ENCODE results near the gene RHOC.
"Not testable (repeated sequence)": the region's sequence is repeated elsewhere in the genome, so short reads cannot be mapped to it uniquely, and the experiment has no call there.

RHOC gene

GRCh38 chr1:112728306-112728971 is 21.5 kb upstream of the RHOC start:
- H3K4me1 ChIP-seq (ENCODE audit: control insufficient read depth, insufficient read depth, low read length); H3K4me3 ChIP-seq (ENCODE audit: insufficient read depth, low read depth, low read length); H3K9me3 ChIP-seq (ENCODE audit: control insufficient read depth, low read length); H3K27ac ChIP-seq (ENCODE audit: insufficient read depth, low read depth, low read length, poor library complexity, severe bottlenecking); H3K27me3 ChIP-seq (ENCODE audit: control insufficient read depth, insufficient read depth, low read length, poor library complexity, severe bottlenecking); H3K36me3 ChIP-seq (ENCODE audit: control insufficient read depth, insufficient read depth, low read length): not testable (repeated sequence)
- WGBS, 2 experiments = 93 to 95% methylated on average over 32 of the region's 33 CpGs

- Histone ChIP-seq H3K4me3 (ENCODE audit: insufficient read depth, low read depth, low read length) (no peak overlapping the region), H3K27ac (ENCODE audit: insufficient read depth, low read depth, low read length, poor library complexity, severe bottlenecking) (no peak overlapping the region), H3K27me3 (ENCODE audit: control insufficient read depth, insufficient read depth, low read length, poor library complexity, severe bottlenecking) (peaks cover 4% of the 10 kb centered on the region), H3K36me3 (ENCODE audit: control insufficient read depth, insufficient read depth, low read length) (no peaks in the 10 kb centered on the region), H3K9me3 (ENCODE audit: control insufficient read depth, low read length) (no peaks in the 10 kb centered on the region), H3K4me1 (ENCODE audit: control insufficient read depth, insufficient read depth, low read length) (peaks cover 8% of the 10 kb centered on the region)
- 45 to 54% methylated on average over 2 of the region's 2 CpGs for WGBS, 2 experiments
Measured at GRCh38 chr1:112727716-112728115, 20.8 kb upstream of the RHOC start.

- 87 to 94% methylated on average over 2 of the region's 4 CpGs for WGBS, 2 experiments
- not testable (repeated sequence) for H3K9me3 ChIP-seq (ENCODE audit: control insufficient read depth, low read length); H3K27ac ChIP-seq (ENCODE audit: insufficient read depth, low read depth, low read length, poor library complexity, severe bottlenecking); H3K36me3 ChIP-seq (ENCODE audit: control insufficient read depth, insufficient read depth, low read length); H3K4me3 ChIP-seq (ENCODE audit: insufficient read depth, low read depth, low read length)
- Histone ChIP-seq H3K4me1 (ENCODE audit: control insufficient read depth, insufficient read depth, low read length) (peaks cover 16% of the 10 kb centered on the region), H3K27me3 (ENCODE audit: control insufficient read depth, insufficient read depth, low read length, poor library complexity, severe bottlenecking) (peaks cover 21% of the 10 kb centered on the region)
Measured at GRCh38 chr1:112724240-112724639, 17.3 kb upstream of the RHOC start.

- Histone ChIP-seq H3K4me1 (ENCODE audit: control insufficient read depth, insufficient read depth, low read length) (peaks cover 16% of the 10 kb centered on the region), H3K27me3 (ENCODE audit: control insufficient read depth, insufficient read depth, low read length, poor library complexity, severe bottlenecking) (peaks cover 29% of the 10 kb centered on the region), H3K9me3 (ENCODE audit: control insufficient read depth, low read length) (no peaks in the 10 kb centered on the region), H3K4me3 (ENCODE audit: insufficient read depth, low read depth, low read length) (no peak overlapping the region), H3K27ac (ENCODE audit: insufficient read depth, low read depth, low read length, poor library complexity, severe bottlenecking) (no peak overlapping the region), H3K36me3 (ENCODE audit: control insufficient read depth, insufficient read depth, low read length) (no peaks in the 10 kb centered on the region)
- 77 to 79% methylated on average over 8 of the region's 8 CpGs for WGBS, 2 experiments
Measured at GRCh38 chr1:112723511-112723839, 16.5 kb upstream of the RHOC start.

- Histone ChIP-seq H3K9me3 (ENCODE audit: control insufficient read depth, low read length) (no peaks in the 10 kb centered on the region), H3K4me3 (ENCODE audit: insufficient read depth, low read depth, low read length) (no peak overlapping the region), H3K36me3 (ENCODE audit: control insufficient read depth, insufficient read depth, low read length) (no peaks in the 10 kb centered on the region), H3K27ac (ENCODE audit: insufficient read depth, low read depth, low read length, poor library complexity, severe bottlenecking) (no peak overlapping the region), H3K4me1 (ENCODE audit: control insufficient read depth, insufficient read depth, low read length) (peaks cover 16% of the 10 kb centered on the region), H3K27me3 (ENCODE audit: control insufficient read depth, insufficient read depth, low read length, poor library complexity, severe bottlenecking) (peaks cover 30% of the 10 kb centered on the region)
- WGBS, 2 experiments = 17% methylated on average over 35 of the region's 35 CpGs
Measured at GRCh38 chr1:112722601-112723510, 15.9 kb upstream of the RHOC start.

- H3K27ac ChIP-seq (ENCODE audit: insufficient read depth, low read depth, low read length, poor library complexity, severe bottlenecking) = no peak overlapping the region
- peaks cover 30% of the 10 kb centered on the region for H3K27me3 ChIP-seq (ENCODE audit: control insufficient read depth, insufficient read depth, low read length, poor library complexity, severe bottlenecking)
- H3K4me3 ChIP-seq (ENCODE audit: insufficient read depth, low read depth, low read length) = no peak overlapping the region
- H3K36me3 ChIP-seq (ENCODE audit: control insufficient read depth, insufficient read depth, low read length) = no peaks in the 10 kb centered on the region
- 81% methylated on average over 10 of the region's 10 CpGs for WGBS, 2 experiments
- no peaks in the 10 kb centered on the region for H3K9me3 ChIP-seq (ENCODE audit: control insufficient read depth, low read length)
- peaks cover 16% of the 10 kb centered on the region for H3K4me1 ChIP-seq (ENCODE audit: control insufficient read depth, insufficient read depth, low read length)
Measured at GRCh38 chr1:112721966-112722524, 15.1 kb upstream of the RHOC start.

- H3K9me3 ChIP-seq (ENCODE audit: control insufficient read depth, low read length); H3K4me3 ChIP-seq (ENCODE audit: insufficient read depth, low read depth, low read length); H3K27ac ChIP-seq (ENCODE audit: insufficient read depth, low read depth, low read length, poor library complexity, severe bottlenecking); H3K36me3 ChIP-seq (ENCODE audit: control insufficient read depth, insufficient read depth, low read length): not testable (repeated sequence)
- H3K4me1 ChIP-seq (ENCODE audit: control insufficient read depth, insufficient read depth, low read length) = peaks cover 16% of the 10 kb centered on the region
- H3K27me3 ChIP-seq (ENCODE audit: control insufficient read depth, insufficient read depth, low read length, poor library complexity, severe bottlenecking) = peaks cover 30% of the 10 kb centered on the region
- 93% methylated on average over 2 of the region's 2 CpGs for WGBS, 2 experiments
Measured at GRCh38 chr1:112721294-112721693, 14.4 kb upstream of the RHOC start.

GRCh38 chr1:112720800-112721199 is 13.9 kb upstream of the RHOC start:
- Histone ChIP-seq H3K27ac (ENCODE audit: insufficient read depth, low read depth, low read length, poor library complexity, severe bottlenecking) (no peak overlapping the region), H3K36me3 (ENCODE audit: control insufficient read depth, insufficient read depth, low read length) (no peaks in the 10 kb centered on the region), H3K9me3 (ENCODE audit: control insufficient read depth, low read length) (no peaks in the 10 kb centered on the region), H3K27me3 (ENCODE audit: control insufficient read depth, insufficient read depth, low read length, poor library complexity, severe bottlenecking) (peaks cover 34% of the 10 kb centered on the region), H3K4me1 (ENCODE audit: control insufficient read depth, insufficient read depth, low read length) (peaks cover 21% of the 10 kb centered on the region), H3K4me3 (ENCODE audit: insufficient read depth, low read depth, low read length) (no peak overlapping the region)
- WGBS, 2 experiments = 77 to 78% methylated on average over 2 to 3 of the region's 3 CpGs

GRCh38 chr1:112719706-112720105 is 12.8 kb upstream of the RHOC start:
- H3K4me1 ChIP-seq (ENCODE audit: control insufficient read depth, insufficient read depth, low read length) = peaks cover 23% of the 10 kb centered on the region
- H3K27ac ChIP-seq (ENCODE audit: insufficient read depth, low read depth, low read length, poor library complexity, severe bottlenecking) = no peak overlapping the region
- H3K27me3 ChIP-seq (ENCODE audit: control insufficient read depth, insufficient read depth, low read length, poor library complexity, severe bottlenecking) = peaks cover 44% of the 10 kb centered on the region
- WGBS, 2 experiments = 88 to 92% methylated on average over 1 to 2 of the region's 2 CpGs
- H3K9me3 ChIP-seq (ENCODE audit: control insufficient read depth, low read length) = no peaks in the 10 kb centered on the region
- H3K36me3 ChIP-seq (ENCODE audit: control insufficient read depth, insufficient read depth, low read length) = no peaks in the 10 kb centered on the region
- no peak overlapping the region for H3K4me3 ChIP-seq (ENCODE audit: insufficient read depth, low read depth, low read length)

- no peak overlapping the region for H3K4me3 ChIP-seq (ENCODE audit: insufficient read depth, low read depth, low read length)
- peaks cover 30% of the 10 kb centered on the region for H3K4me1 ChIP-seq (ENCODE audit: control insufficient read depth, insufficient read depth, low read length)
- H3K36me3 ChIP-seq (ENCODE audit: control insufficient read depth, insufficient read depth, low read length) = no peaks in the 10 kb centered on the region
- peaks cover 51% of the 10 kb centered on the region for H3K27me3 ChIP-seq (ENCODE audit: control insufficient read depth, insufficient read depth, low read length, poor library complexity, severe bottlenecking)
- no peaks in the 10 kb centered on the region for H3K9me3 ChIP-seq (ENCODE audit: control insufficient read depth, low read length)
- WGBS, 2 experiments = 35% methylated on average over 44 of the region's 44 CpGs
- H3K27ac ChIP-seq (ENCODE audit: insufficient read depth, low read depth, low read length, poor library complexity, severe bottlenecking) = no peak overlapping the region
Measured at GRCh38 chr1:112718691-112719418, 11.9 kb upstream of the RHOC start.
